ENCODE data around the gene SEPTIN2. TPM values are rescaled to one million over a fixed set of nuclear protein-coding genes. Genes with fewer than 3 reads are reported as not detected.

Gene SEPTIN2
- total and polyA plus RNA-seq, 10 of the 15 experiments (the other 5 are each of a cell fraction or from before 2014, with no cell fraction given): 169 to 474 (median 269) TPM

DNA sequence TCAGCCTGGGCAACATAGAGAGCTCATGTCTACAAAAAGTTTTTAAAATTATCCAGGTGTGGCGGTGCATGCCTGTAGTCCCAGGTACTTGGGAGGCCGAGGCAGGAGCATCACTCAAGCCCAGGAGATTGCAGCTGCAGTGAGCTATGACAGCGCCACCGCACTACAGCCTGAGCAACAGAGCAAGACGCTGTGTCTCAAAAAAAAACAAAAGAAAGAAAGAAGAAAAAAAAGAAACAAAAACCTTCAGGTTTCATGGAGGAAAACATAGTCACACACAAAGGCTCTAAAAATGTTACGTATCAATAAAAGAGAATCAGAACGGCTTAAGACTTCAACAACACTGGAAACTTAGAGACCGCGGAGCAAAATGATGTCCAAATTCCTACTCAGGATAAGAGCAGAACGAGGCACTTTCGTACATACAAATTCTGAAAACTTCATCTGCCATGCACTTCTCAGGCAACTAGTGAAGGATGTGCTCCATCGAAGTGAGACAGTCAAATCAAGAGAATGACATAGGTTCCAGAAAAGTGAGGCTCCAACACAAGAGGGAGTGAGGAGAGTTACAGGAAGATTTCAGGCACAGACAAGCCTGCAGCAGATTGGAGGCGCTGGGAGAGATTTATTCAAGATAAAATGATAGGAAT, 4.7 kb upstream of the SEPTIN2 start (continued):
- TF ChIP-seq RAD21 (IDR thresholded peaks at IDR 0.05; ENCODE audit: insufficient read depth, low read depth, low read length): 0 out of 2 replicates have a peak, but pooled peaks have one; percentile 3
- TF ChIP-seq HDAC2 (IDR thresholded peaks at IDR 0.05): no peak
- TF ChIP-seq, protein P1, sequence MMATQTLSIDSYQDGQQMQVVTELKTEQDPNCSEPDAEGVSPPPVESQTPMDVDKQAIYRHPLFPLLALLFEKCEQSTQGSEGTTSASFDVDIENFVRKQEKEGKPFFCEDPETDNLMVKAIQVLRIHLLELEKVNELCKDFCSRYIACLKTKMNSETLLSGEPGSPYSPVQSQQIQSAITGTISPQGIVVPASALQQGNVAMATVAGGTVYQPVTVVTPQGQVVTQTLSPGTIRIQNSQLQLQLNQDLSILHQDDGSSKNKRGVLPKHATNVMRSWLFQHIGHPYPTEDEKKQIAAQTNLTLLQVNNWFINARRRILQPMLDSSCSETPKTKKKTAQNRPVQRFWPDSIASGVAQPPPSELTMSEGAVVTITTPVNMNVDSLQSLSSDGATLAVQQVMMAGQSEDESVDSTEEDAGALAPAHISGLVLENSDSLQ (IDR thresholded peaks at IDR 0.05): peak; percentile 44; the same call in 1 of the 2 replicates

DNA sequence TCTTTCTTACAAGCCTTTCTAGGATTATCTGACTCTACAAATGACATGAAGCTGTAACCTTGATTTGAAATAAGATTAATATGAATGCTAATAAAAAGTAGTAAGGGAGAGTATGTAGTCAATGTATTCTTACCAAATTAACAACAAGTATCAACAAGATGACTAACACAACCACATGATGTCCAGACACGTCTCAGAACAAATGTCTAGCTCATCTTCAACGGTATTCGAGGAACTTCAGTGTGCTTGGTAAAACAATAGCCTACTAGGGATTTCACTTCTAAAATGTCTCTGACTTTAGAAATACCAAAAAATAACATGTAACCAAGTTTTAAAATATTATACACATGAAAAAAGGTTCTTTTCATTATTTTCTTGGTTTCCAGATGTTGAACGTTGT, 3.6 kb upstream of the SEPTIN2 start:
- H3K27me3 ChIP-seq (replicated peaks in 1 of 2; ENCODE audit: control insufficient read depth in 2 of 2, insufficient read depth in 2 of 2, low read length in 1 of 2): no peaks in the 10 kb centered on the region
- H3K9me3 ChIP-seq (replicated peaks; ENCODE audit: control insufficient read depth, insufficient read depth, low read length): no peaks in the 10 kb centered on the region
- in situ Hi-C loops (cut with MboI): no loop called here
- peak overlapping the region; percentile 75 for H3K27ac ChIP-seq (ENCODE audit: control insufficient read depth, insufficient read depth)
- ChIA-PET CTCF (interaction anchor here (0.8 to 3.2 kb wide), 7 partner anchors 29 to 297 kb away, joined by 3 to 15 read pairs (median 4); no protein-coding TSS in a partner anchor), POLR2A (interaction anchor here (0.5 to 1.5 kb wide), 6 partner anchors 9 to 194 kb away, joined by 3 to 11 read pairs (median 4); no protein-coding TSS in a partner anchor), SMC1A (ENCODE audit: uncharacterized antibody, unreplicated experiment) (interaction anchor here (0.8 to 2.4 kb wide), 9 partner anchors 9 to 63 kb away, joined by 3 to 14 read pairs (median 4); no protein-coding TSS in a partner anchor), RAD21 (ENCODE audit: unreplicated experiment) (interaction anchor here (0.8 to 1.5 kb wide), 5 partner anchors 8 to 80 kb away, joined by 3 to 6 read pairs (median 4); no protein-coding TSS in a partner anchor)
- no peaks in the 10 kb centered on the region for H4K20me1 ChIP-seq (ENCODE audit: control insufficient read depth, insufficient read depth)
- WGBS (ENCODE audit: insufficient coverage, insufficient replicate concordance, low lambda C conversion rate, missing lambda C conversion rate): 52% methylated on average over 4 of the region's 4 CpGs
- ATAC-seq (no peak), FAIRE-seq (no peak), DNase-seq (ENCODE audit: low read depth, low spot score) (no peak)
- H3K4me2 ChIP-seq (ENCODE audit: control insufficient read depth, insufficient read depth): peak overlapping the region; percentile 85
- intact Hi-C loops (cut with micrococcal nuclease; ENCODE audit: unreplicated experiment): no loop called here
- H3K9ac ChIP-seq (ENCODE audit: control insufficient read depth, insufficient read depth, low read length): no peak overlapping the region
- no peak overlapping the region for H2AFZ ChIP-seq (ENCODE audit: control insufficient read depth, low read depth, low read length)
- BruUV-seq (replicated peaks): no TSS peak
- H3K36me3 ChIP-seq (ENCODE audit: control insufficient read depth in 2 of 2, insufficient read depth in 2 of 2, low read length in 1 of 2): no peaks in the 10 kb centered on the region
- TF ChIP-seq KLF5 (IDR thresholded peaks at IDR 0.05; ENCODE audit: partially characterized antibody) (no peak), ZNF24 (IDR thresholded peaks at IDR 0.05) (no peak), BHLHE40 (IDR thresholded peaks at IDR 0.05; ENCODE audit: borderline replicate concordance in 1 of 2, low read depth in 2 of 2, low read length in 1 of 2) (no peak), TCF7 (IDR thresholded peaks at IDR 0.05; ENCODE audit: borderline replicate concordance) (no peak), IRF4 (IDR thresholded peaks at IDR 0.05; ENCODE audit: low read depth, low read length) (no peak), CHD1 (IDR thresholded peaks at IDR 0.05; ENCODE audit: low read depth, low read length) (no peak), RBBP5 (conservative IDR thresholded peaks at IDR 0.05) (no peak), CHD4 (IDR thresholded peaks at IDR 0.05) (no peak), GATAD2B (conservative IDR thresholded peaks at IDR 0.05; ENCODE audit: low read depth) (no peak), NR2C1 (IDR thresholded peaks at IDR 0.05) (no peak), RAD21 (IDR thresholded peaks at IDR 0.05; ENCODE audit: insufficient read depth, low read depth, low read length) (no peak), POLR2A (IDR thresholded peaks at IDR 0.05; ENCODE audit: low read depth, low read length) (no peak)
- TF ChIP-seq, protein P2, sequence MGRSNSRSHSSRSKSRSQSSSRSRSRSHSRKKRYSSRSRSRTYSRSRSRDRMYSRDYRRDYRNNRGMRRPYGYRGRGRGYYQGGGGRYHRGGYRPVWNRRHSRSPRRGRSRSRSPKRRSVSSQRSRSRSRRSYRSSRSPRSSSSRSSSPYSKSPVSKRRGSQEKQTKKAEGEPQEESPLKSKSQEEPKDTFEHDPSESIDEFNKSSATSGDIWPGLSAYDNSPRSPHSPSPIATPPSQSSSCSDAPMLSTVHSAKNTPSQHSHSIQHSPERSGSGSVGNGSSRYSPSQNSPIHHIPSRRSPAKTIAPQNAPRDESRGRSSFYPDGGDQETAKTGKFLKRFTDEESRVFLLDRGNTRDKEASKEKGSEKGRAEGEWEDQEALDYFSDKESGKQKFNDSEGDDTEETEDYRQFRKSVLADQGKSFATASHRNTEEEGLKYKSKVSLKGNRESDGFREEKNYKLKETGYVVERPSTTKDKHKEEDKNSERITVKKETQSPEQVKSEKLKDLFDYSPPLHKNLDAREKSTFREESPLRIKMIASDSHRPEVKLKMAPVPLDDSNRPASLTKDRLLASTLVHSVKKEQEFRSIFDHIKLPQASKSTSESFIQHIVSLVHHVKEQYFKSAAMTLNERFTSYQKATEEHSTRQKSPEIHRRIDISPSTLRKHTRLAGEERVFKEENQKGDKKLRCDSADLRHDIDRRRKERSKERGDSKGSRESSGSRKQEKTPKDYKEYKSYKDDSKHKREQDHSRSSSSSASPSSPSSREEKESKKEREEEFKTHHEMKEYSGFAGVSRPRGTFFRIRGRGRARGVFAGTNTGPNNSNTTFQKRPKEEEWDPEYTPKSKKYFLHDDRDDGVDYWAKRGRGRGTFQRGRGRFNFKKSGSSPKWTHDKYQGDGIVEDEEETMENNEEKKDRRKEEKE (IDR thresholded peaks at IDR 0.05): no peak
- TF ChIP-seq, protein P3, sequence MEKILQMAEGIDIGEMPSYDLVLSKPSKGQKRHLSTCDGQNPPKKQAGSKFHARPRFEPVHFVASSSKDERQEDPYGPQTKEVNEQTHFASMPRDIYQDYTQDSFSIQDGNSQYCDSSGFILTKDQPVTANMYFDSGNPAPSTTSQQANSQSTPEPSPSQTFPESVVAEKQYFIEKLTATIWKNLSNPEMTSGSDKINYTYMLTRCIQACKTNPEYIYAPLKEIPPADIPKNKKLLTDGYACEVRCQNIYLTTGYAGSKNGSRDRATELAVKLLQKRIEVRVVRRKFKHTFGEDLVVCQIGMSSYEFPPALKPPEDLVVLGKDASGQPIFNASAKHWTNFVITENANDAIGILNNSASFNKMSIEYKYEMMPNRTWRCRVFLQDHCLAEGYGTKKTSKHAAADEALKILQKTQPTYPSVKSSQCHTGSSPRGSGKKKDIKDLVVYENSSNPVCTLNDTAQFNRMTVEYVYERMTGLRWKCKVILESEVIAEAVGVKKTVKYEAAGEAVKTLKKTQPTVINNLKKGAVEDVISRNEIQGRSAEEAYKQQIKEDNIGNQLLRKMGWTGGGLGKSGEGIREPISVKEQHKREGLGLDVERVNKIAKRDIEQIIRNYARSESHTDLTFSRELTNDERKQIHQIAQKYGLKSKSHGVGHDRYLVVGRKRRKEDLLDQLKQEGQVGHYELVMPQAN (conservative IDR thresholded peaks at IDR 0.05): no peak
- H3K79me2 ChIP-seq (ENCODE audit: control insufficient read depth, insufficient read depth, low read length): peaks cover 96% of the 10 kb centered on the region
- H3K4me3 ChIP-seq: peak overlapping the region; percentile 64; the same call in 1 of the 2 replicates
- peaks cover 30% of the 10 kb centered on the region for H3K4me1 ChIP-seq (ENCODE audit: control insufficient read depth, insufficient read depth, low read length)

All from GM12878 (cell line).